ENCODE data around the gene CACTIN. TPM values are rescaled to one million over a fixed set of nuclear protein-coding genes. Genes with fewer than 3 reads are reported as not detected.

Gene CACTIN
- total RNA-seq, 1 donor from 2014 or later = 43.9 TPM

DNA sequence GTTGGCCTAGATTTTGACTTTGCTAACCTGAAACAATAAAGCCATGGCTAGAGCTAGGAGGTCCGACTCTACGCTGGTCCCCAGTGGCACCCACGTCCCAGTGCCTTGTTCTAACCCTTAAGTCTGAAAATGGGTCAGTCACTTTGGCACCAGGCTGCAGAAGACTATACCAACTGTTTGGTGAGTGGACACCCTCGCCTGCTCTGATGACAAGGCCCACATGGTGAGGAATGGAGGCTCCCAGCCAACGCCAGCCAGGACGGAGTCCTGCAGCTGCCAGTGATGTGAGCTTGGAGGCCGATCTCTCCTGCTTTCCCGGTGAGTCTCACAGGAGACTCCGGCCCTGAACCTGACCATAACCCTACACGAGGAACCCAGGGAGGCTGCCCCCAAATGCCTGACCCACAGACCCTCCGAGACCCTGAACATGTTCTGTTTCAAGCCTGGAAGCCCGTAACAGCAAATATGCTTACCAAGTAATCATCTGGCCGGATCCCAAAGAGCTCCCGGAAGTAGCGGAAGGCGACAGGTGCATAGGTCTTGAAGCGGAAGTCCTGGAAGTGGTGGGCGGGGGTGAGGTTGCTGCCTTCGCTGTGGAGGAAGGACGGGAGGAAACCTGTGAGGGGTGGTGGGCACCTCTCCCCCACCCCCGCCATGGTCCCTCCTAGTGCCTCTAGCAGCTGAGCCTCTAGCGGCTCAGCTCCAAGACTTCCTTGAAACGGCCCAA is 34.1 kb upstream of the CACTIN start:
- H3K27ac Mint-ChIP-seq = no peak overlapping the region
- TF ChIP-seq CTCF (IDR thresholded peaks at IDR 0.05; ENCODE audit: unreplicated experiment) = no peak
- no peak overlapping the region for H3K4me3 Mint-ChIP-seq (ENCODE audit: low read depth)
- peaks cover 18% of the 10 kb centered on the region for H3K36me3 Mint-ChIP-seq (ENCODE audit: insufficient read depth)
- H3K27me3 Mint-ChIP-seq = no peaks in the 10 kb centered on the region
- DNase-seq (ENCODE audit: low spot score, unreplicated experiment) = no peak
- H3K9me3 Mint-ChIP-seq (ENCODE audit: low read depth) = no peaks in the 10 kb centered on the region
- no peaks in the 10 kb centered on the region for H3K4me1 Mint-ChIP-seq (ENCODE audit: low read depth)

DNA sequence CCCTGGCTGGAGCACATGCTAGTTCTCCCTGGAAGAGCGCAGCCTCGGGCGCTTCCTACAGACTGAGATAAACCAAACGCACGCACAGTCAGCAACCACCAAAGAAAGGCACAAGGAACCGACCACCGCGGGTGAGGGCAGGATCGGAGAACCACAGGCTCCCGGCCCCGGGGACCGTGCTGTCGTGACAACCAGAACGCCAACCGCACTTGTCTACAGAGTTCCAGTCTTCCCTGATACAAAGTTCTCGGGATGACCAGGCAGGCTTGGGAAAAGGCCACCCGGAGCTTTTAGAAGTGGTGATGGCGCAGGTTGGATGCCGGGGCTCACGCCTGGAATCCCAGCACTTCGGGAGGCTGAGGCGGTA is 33.1 kb upstream of the CACTIN start:
- H3K4me1 Mint-ChIP-seq (ENCODE audit: low read depth) = no peaks in the 10 kb centered on the region
- H3K9me3 Mint-ChIP-seq (ENCODE audit: low read depth) = no peaks in the 10 kb centered on the region
- no peak for TF ChIP-seq CTCF (IDR thresholded peaks at IDR 0.05; ENCODE audit: unreplicated experiment)
- no peak overlapping the region for H3K27ac Mint-ChIP-seq
- H3K4me3 Mint-ChIP-seq (ENCODE audit: low read depth) = no peak overlapping the region
- no peak for DNase-seq (ENCODE audit: low spot score, unreplicated experiment)
- H3K27me3 Mint-ChIP-seq = no peaks in the 10 kb centered on the region
- peaks cover 18% of the 10 kb centered on the region for H3K36me3 Mint-ChIP-seq (ENCODE audit: insufficient read depth)

- no peak overlapping the region for H3K27ac Mint-ChIP-seq
- no peak for TF ChIP-seq CTCF (IDR thresholded peaks at IDR 0.05; ENCODE audit: unreplicated experiment)
- peaks cover 18% of the 10 kb centered on the region for H3K36me3 Mint-ChIP-seq (ENCODE audit: insufficient read depth)
Measured at GRCh38 chr19:3658870-3659745, 32.5 kb upstream of the CACTIN start.

GRCh38 chr19:3658004-3658869 is 31.6 kb upstream of the CACTIN start:
- no peak overlapping the region for H3K27ac Mint-ChIP-seq
- no peaks in the 10 kb centered on the region for H3K9me3 Mint-ChIP-seq (ENCODE audit: low read depth)
- no peaks in the 10 kb centered on the region for H3K4me1 Mint-ChIP-seq (ENCODE audit: low read depth)
- TF ChIP-seq CTCF (IDR thresholded peaks at IDR 0.05; ENCODE audit: unreplicated experiment) = no peak
- DNase-seq (ENCODE audit: low spot score, unreplicated experiment) = no peak
- peaks cover 15% of the 10 kb centered on the region for H3K36me3 Mint-ChIP-seq (ENCODE audit: insufficient read depth)
- H3K4me3 Mint-ChIP-seq (ENCODE audit: low read depth) = no peak overlapping the region
- no peaks in the 10 kb centered on the region for H3K27me3 Mint-ChIP-seq

More at GRCh38 chr19:3658870-3659745, 32.5 kb upstream of the CACTIN start:
- no peak for DNase-seq (ENCODE audit: low spot score, unreplicated experiment)
- Mint-ChIP-seq H3K4me1 (ENCODE audit: low read depth) (no peaks in the 10 kb centered on the region), H3K9me3 (ENCODE audit: low read depth) (no peaks in the 10 kb centered on the region), H3K27me3 (no peaks in the 10 kb centered on the region), H3K4me3 (ENCODE audit: low read depth) (no peak overlapping the region)

DNA sequence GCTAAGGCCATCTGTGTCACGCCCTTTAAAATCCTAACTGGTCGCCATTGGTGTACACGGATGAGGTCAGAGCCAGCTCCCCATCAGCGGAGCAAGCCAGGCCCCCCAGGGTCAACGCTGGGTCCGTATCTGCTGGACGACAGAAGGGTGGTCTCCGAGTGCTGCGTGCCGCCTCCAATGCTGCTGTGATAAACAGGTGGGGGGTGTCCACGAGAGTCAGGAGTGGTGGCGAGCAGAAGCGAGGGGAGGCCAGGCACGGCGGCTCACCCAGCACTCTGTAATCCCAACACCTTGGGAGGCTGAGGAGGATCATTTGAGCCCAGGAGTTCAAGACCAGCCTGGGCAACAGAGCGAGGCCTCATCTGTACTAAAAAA is 30.8 kb upstream of the CACTIN start:
- DNase-seq (ENCODE audit: low spot score, unreplicated experiment) = no peak
- no peaks in the 10 kb centered on the region for H3K4me1 Mint-ChIP-seq (ENCODE audit: low read depth)
- H3K36me3 Mint-ChIP-seq (ENCODE audit: insufficient read depth) = peaks cover 14% of the 10 kb centered on the region
- H3K9me3 Mint-ChIP-seq (ENCODE audit: low read depth) = no peaks in the 10 kb centered on the region
- no peaks in the 10 kb centered on the region for H3K27me3 Mint-ChIP-seq
- no peak overlapping the region for H3K27ac Mint-ChIP-seq
- no peak overlapping the region for H3K4me3 Mint-ChIP-seq (ENCODE audit: low read depth)
- TF ChIP-seq CTCF (IDR thresholded peaks at IDR 0.05; ENCODE audit: unreplicated experiment) = no peak

All from progenitor cell of endocrine pancreas (in vitro differentiated cells).